H1 (cell line): Measurements from ENCODE around the gene GRIP2. TPM values are rescaled to one million over a fixed set of nuclear protein-coding genes. Genes with fewer than 3 reads are reported as not detected.

ENCODE experiments used
- SP4 ChIP-seq: IDR thresholded peaks from 2 replicates; pipeline ENCODE4 v1.6.1; 2012; ENCODE audit warnings: low read length, inconsistent platforms
- polyA plus RNA-seq, 7 experiments: library from polyadenylated mRNA; depleted of rRNA in 3 of 7; stranded (reverse) in 5 of 7; unstranded in 2 of 7; fragments of >200 nt in 5 of 7; fragments of 200-250 nt in 2 of 7; gene quantifications; 1 replicate in 5 of 7; 2 replicates in 1 of 7; 4 replicates in 1 of 7; pipeline versions ENCODE4 v1.2.1 to v1.2.3, GENCODE V29; 2011 to 2013; ENCODE audit warnings: missing spikeins in 2 of 7, mixed read lengths in 2 of 7
- total RNA-seq: library from RNA; stranded (reverse); fragmentation: NEBNext Ultra II Directional; extraction: Animal tissue kit (Norgen Biotek cat#: 25700); gene quantifications from 2 replicates; pipeline ENCODE4 v1.2.1, GENCODE V29; 2021
- TF ChIP-seq, protein P1 (sequence below), 3 experiments: IDR thresholded peaks; 1 replicate in 2 of 3; 2 replicates in 1 of 3; pipeline versions ENCODE4 v1.5.1 to v1.6.1; 2011; ENCODE audit warnings: low read length in 3 of 3, mild to moderate bottlenecking in 3 of 3, inconsistent platforms in 2 of 3, low read depth in 1 of 3, moderate library complexity in 1 of 3; ENCODE audit not compliant: insufficient read depth in 1 of 3; ENCODE audit errors: control extremely low read depth in 1 of 3

The GRIP2 gene
- total and polyA plus RNA-seq, 2 of the 8 experiments (the other 6 are each of a cell fraction or from before 2014, with no cell fraction given) = 2.5 to 6.4 TPM

DNA sequence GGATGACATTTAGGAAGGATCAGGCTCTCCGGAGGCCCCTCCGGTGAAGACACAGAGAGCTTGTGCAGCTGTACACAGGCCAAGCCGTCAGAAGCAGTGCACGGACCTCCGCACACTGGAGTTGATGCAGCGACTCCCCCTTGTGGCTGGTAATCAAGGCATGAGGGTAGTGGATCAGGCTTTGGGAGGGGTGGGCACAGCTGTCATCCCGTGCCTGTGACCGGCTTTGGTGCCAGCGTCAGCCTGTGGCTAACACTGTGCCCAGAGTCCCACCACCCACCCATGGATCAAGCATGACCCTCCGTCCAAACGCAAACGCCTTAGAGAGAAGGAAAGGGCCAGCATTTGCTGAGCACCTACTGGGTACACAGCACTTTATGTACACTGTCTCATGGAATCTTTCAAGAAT is 8.2 kb upstream of the GRIP2 start (continued):
- TF ChIP-seq, protein P1, sequence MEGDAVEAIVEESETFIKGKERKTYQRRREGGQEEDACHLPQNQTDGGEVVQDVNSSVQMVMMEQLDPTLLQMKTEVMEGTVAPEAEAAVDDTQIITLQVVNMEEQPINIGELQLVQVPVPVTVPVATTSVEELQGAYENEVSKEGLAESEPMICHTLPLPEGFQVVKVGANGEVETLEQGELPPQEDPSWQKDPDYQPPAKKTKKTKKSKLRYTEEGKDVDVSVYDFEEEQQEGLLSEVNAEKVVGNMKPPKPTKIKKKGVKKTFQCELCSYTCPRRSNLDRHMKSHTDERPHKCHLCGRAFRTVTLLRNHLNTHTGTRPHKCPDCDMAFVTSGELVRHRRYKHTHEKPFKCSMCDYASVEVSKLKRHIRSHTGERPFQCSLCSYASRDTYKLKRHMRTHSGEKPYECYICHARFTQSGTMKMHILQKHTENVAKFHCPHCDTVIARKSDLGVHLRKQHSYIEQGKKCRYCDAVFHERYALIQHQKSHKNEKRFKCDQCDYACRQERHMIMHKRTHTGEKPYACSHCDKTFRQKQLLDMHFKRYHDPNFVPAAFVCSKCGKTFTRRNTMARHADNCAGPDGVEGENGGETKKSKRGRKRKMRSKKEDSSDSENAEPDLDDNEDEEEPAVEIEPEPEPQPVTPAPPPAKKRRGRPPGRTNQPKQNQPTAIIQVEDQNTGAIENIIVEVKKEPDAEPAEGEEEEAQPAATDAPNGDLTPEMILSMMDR (IDR thresholded peaks at IDR 0.05; ENCODE audit: control extremely low read depth in 1 of 3, insufficient read depth in 1 of 3, low read depth in 1 of 3, low read length in 3 of 3) = peak; percentile 92 to 97 (median 94)
- no peak for TF ChIP-seq SP4
